MM.1S (cell line): ENCODE results near the gene DCHS1.

Experiments
- EZH2 ChIP-seq: fragments of 300-600 bp; sonication (generic); optimal IDR thresholded peaks from 2 replicates; pipeline ENCODE3; 2017; ENCODE audit warnings: low read depth, mild to moderate bottlenecking, antibody characterized with exemption, low read length, mixed read lengths
- EZH2phosphoT487 ChIP-seq: fragments of 300-600 bp; sonication (generic); IDR thresholded peaks from 2 replicates; pipeline ENCODE4 v1.6.1; 2018; ENCODE audit warnings: antibody characterized with exemption, low read length
- TF ChIP-seq, protein P1 (sequence below): fragments of 300-600 bp; sonication (generic); IDR thresholded peaks from 2 replicates; pipeline ENCODE4 v1.5.1; 2016; ENCODE audit warnings: antibody characterized with exemption, low read length, mixed read lengths

- TF ChIP-seq EZH2 (no peak), EZH2phosphoT487 (no peak)
- TF ChIP-seq, protein P1, sequence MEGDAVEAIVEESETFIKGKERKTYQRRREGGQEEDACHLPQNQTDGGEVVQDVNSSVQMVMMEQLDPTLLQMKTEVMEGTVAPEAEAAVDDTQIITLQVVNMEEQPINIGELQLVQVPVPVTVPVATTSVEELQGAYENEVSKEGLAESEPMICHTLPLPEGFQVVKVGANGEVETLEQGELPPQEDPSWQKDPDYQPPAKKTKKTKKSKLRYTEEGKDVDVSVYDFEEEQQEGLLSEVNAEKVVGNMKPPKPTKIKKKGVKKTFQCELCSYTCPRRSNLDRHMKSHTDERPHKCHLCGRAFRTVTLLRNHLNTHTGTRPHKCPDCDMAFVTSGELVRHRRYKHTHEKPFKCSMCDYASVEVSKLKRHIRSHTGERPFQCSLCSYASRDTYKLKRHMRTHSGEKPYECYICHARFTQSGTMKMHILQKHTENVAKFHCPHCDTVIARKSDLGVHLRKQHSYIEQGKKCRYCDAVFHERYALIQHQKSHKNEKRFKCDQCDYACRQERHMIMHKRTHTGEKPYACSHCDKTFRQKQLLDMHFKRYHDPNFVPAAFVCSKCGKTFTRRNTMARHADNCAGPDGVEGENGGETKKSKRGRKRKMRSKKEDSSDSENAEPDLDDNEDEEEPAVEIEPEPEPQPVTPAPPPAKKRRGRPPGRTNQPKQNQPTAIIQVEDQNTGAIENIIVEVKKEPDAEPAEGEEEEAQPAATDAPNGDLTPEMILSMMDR = no peak
These were observed 71.1 kb downstream of the DCHS1 start for GRCh38 chr11:6584528-6584927.
